ENCODE measurements around the gene PALM3. TPM values are rescaled to one million over a fixed set of nuclear protein-coding genes. Genes with fewer than 3 reads are reported as not detected.
"Not testable (repeated sequence)": the region's sequence is repeated elsewhere in the genome, so short reads cannot be mapped to it uniquely, and the experiment has no call there.

The PALM3 gene
- total RNA-seq, 5 donors from 2014 or later (not counting 1 experiment from before 2014, with no cell fraction given) = 0.16 to 0.39 TPM; not detected in 3

- H3K9me3 Mint-ChIP-seq = no peaks in the 10 kb centered on the region
- H3K27me3 Mint-ChIP-seq = no peaks in the 10 kb centered on the region
- DNase-seq = peak; percentile 28 to 83 (median 69)
- peaks cover 22 to 80% of the 10 kb centered on the region in 2 donors for H3K36me3 ChIP-seq (ENCODE audit: control insufficient read depth in 2 of 2, extremely low read depth in 1 of 2, insufficient read depth in 1 of 2, low read length in 1 of 2)
- H3K27ac Mint-ChIP-seq = peak overlapping the region; percentile 32 to 34
- no peak overlapping the region for H3K4me3 ChIP-seq (ENCODE audit: control insufficient read depth in 1 of 2, extremely low read depth in 1 of 2, low read length in 1 of 2)
- ChIA-PET POLR2A (interaction anchor here (0.6 to 0.9 kb wide), 4 partner anchors 10 to 405 kb away, joined by 3 to 10 read pairs (median 5); no protein-coding TSS in a partner anchor), CTCF (interaction anchor here (0.6 to 1.9 kb wide), 13 partner anchors 11 to 1033 kb away, joined by 3 to 8 read pairs (median 4); partner anchors contain the start of genes DCAF15 (in 1 of the 2) and IL27RA (in 1 of the 2))
- peak; percentile 77 to 85 (median 82) for ATAC-seq (replicated peaks in 1 of 4)
- H3K36me3 Mint-ChIP-seq = peaks cover 35% of the 10 kb centered on the region
- peak overlapping the region; percentile 34 for H3K27ac ChIP-seq (ENCODE audit: low read length)
- peaks cover 0 to 2% of the 10 kb centered on the region in 2 experiments for H3K4me1 ChIP-seq (ENCODE audit: control insufficient read depth in 1 of 2, extremely low read depth in 1 of 2, insufficient read depth in 2 of 2, low read length in 2 of 2)
- no peaks in the 10 kb centered on the region for H3K4me1 Mint-ChIP-seq
- 83% methylated on average over 3 of the region's 8 CpGs for whole genome bisulfite sequencing (ENCODE audit: insufficient coverage)
- no peaks in the 10 kb centered on the region for H3K27me3 ChIP-seq (replicated peaks in 1 of 2; ENCODE audit: control insufficient read depth in 2 of 2, extremely low read depth in 1 of 2, insufficient read depth in 2 of 2, low read length in 1 of 2)
- H3K9me3 ChIP-seq = no peaks in the 10 kb centered on the region
- H3K4me3 Mint-ChIP-seq = no peak overlapping the region
These were observed 13.3 kb downstream of the PALM3 start for GRCh38 chr19:14048443-14049153.

DNA sequence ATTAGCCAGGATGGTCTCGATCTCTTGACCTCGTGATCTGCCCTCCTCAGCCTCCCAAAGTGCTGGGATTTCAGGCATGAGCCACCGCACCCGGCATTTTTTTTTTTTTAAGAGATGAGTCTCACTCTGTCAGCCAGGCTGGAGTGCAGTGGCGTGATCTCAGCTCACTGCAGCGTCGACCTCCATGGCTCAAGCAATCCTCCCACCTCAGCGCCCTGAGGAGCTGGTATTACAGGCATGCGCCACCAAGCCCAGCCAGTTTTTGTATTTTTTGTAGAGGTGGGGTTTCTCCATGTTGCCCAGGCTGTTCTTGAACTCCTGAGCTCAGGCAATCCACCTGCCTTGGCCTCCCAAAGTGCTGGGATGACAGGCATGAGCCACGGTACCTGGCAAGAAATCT is 14.0 kb downstream of the PALM3 start:
- H3K4me3 Mint-ChIP-seq; H3K4me1 ChIP-seq (ENCODE audit: control insufficient read depth in 1 of 2, extremely low read depth in 1 of 2, insufficient read depth in 2 of 2, low read length in 2 of 2); H3K4me3 ChIP-seq (ENCODE audit: control insufficient read depth in 1 of 2, extremely low read depth in 1 of 2, low read length in 1 of 2); H3K4me1 Mint-ChIP-seq; ATAC-seq (replicated peaks in 1 of 4); H3K9me3 ChIP-seq; H3K27me3 Mint-ChIP-seq; H3K27ac Mint-ChIP-seq; DNase-seq; H3K27ac ChIP-seq (ENCODE audit: low read length); H3K9me3 Mint-ChIP-seq; H3K27me3 ChIP-seq (replicated peaks in 1 of 2; ENCODE audit: control insufficient read depth in 2 of 2, extremely low read depth in 1 of 2, insufficient read depth in 2 of 2, low read length in 1 of 2): not testable (repeated sequence)
- ChIA-PET CTCF (interaction anchor here (0.6 to 1.9 kb wide), 9 partner anchors 11 to 1034 kb away, joined by 3 to 8 read pairs (median 4); partner anchors contain the start of genes DCAF15 (in 1 of the 2) and IL27RA (in 1 of the 2)), POLR2A (interaction anchor here in 1 of 2 donors (0.6 to 0.9 kb wide), 2 partner anchors 162 to 406 kb away, joined by 3 to 5 read pairs; no protein-coding TSS in a partner anchor)
- peaks cover 36% of the 10 kb centered on the region for H3K36me3 Mint-ChIP-seq
- H3K36me3 ChIP-seq (ENCODE audit: control insufficient read depth in 2 of 2, extremely low read depth in 1 of 2, insufficient read depth in 1 of 2, low read length in 1 of 2) = peaks cover 17 to 81% of the 10 kb centered on the region in 2 donors
- WGBS (ENCODE audit: insufficient coverage) = 90% methylated on average over 2 of the region's 10 CpGs

GRCh38 chr19:14042659-14043608 is 18.9 kb downstream of the PALM3 start:
- not testable (repeated sequence) for H3K27me3 ChIP-seq (replicated peaks in 1 of 2; ENCODE audit: control insufficient read depth in 2 of 2, extremely low read depth in 1 of 2, insufficient read depth in 2 of 2, low read length in 1 of 2); H3K27me3 Mint-ChIP-seq; H3K9me3 ChIP-seq; H3K4me3 ChIP-seq (ENCODE audit: control insufficient read depth in 1 of 2, extremely low read depth in 1 of 2, low read length in 1 of 2); H3K4me3 Mint-ChIP-seq; H3K9me3 Mint-ChIP-seq
- H3K27ac Mint-ChIP-seq = peak overlapping the region; percentile 84 to 89
- Histone ChIP-seq H3K4me1 (ENCODE audit: control insufficient read depth in 1 of 2, extremely low read depth in 1 of 2, insufficient read depth in 2 of 2, low read length in 2 of 2) (peaks cover 2 to 25% of the 10 kb centered on the region in 2 experiments), H3K27ac (ENCODE audit: low read length) (peak overlapping the region; percentile 74), H3K36me3 (ENCODE audit: control insufficient read depth in 2 of 2, extremely low read depth in 1 of 2, insufficient read depth in 1 of 2, low read length in 1 of 2) (peaks cover 12 to 78% of the 10 kb centered on the region in 2 donors)
- CTCF ChIA-PET = interaction anchor here (0.6 to 1.3 kb wide), 6 partner anchors 11 to 362 kb away, joined by 3 to 9 read pairs (median 3); partner anchors contain the start of gene IL27RA (in 1 of the 2)
- POLR2A ChIA-PET = interaction anchor here in 1 of 2 donors (0.6 to 0.7 kb wide), 3 partner anchors 58 to 900 kb away, joined by 3 to 12 read pairs (median 8); no protein-coding TSS in a partner anchor
- peaks cover 22% of the 10 kb centered on the region for H3K36me3 Mint-ChIP-seq
- DNase-seq (peak in 28 of 35 experiments; percentile 10 to 80 (median 36)), ATAC-seq (replicated peaks in 1 of 4) (peak; percentile 45 to 68 (median 56))
- H3K4me1 Mint-ChIP-seq = peaks cover 10 to 23% (median 12%) of the 10 kb centered on the region in 3 donors
- 20% methylated on average over 1 of the region's 19 CpGs for WGBS (ENCODE audit: insufficient coverage)

- no peaks in the 10 kb centered on the region for H3K9me3 Mint-ChIP-seq
- peaks cover 2 to 48% of the 10 kb centered on the region in 2 experiments for H3K4me1 ChIP-seq (ENCODE audit: control insufficient read depth in 1 of 2, extremely low read depth in 1 of 2, insufficient read depth in 2 of 2, low read length in 2 of 2)
- H3K27me3 Mint-ChIP-seq = no peaks in the 10 kb centered on the region
- no peak overlapping the region for H3K4me3 Mint-ChIP-seq
- DNase-seq (no peak), ATAC-seq (replicated peaks in 1 of 4) (no peak)
- peaks cover 29% of the 10 kb centered on the region for H3K36me3 Mint-ChIP-seq
- POLR2A ChIA-PET = interaction anchor here (0.6 kb wide), 2 partner anchors 11 to 331 kb away, joined by 3 to 6 read pairs; partner anchors contain the start of gene RLN3 (in 1 of the 2)
- CTCF ChIA-PET = interaction anchor here in 1 of 2 donors (0.6 kb wide), 2 partner anchors 17 to 161 kb away, joined by 3 read pairs; no protein-coding TSS in a partner anchor
- no peak overlapping the region for H3K27ac ChIP-seq (ENCODE audit: low read length)
- WGBS (ENCODE audit: insufficient coverage) = 100% methylated on average over 4 of the region's 7 CpGs
- H3K27ac Mint-ChIP-seq = peak overlapping the region in 1 of 2 donors; percentile 16
- H3K9me3 ChIP-seq = no peaks in the 10 kb centered on the region
- no peak overlapping the region for H3K4me3 ChIP-seq (ENCODE audit: control insufficient read depth in 1 of 2, extremely low read depth in 1 of 2, low read length in 1 of 2)
- peaks cover 5 to 79% of the 10 kb centered on the region in 2 donors for H3K36me3 ChIP-seq (ENCODE audit: control insufficient read depth in 2 of 2, extremely low read depth in 1 of 2, insufficient read depth in 1 of 2, low read length in 1 of 2)
- no peaks in the 10 kb centered on the region for H3K27me3 ChIP-seq (replicated peaks in 1 of 2; ENCODE audit: control insufficient read depth in 2 of 2, extremely low read depth in 1 of 2, insufficient read depth in 2 of 2, low read length in 1 of 2)
- H3K4me1 Mint-ChIP-seq = peaks cover 19 to 40% (median 20%) of the 10 kb centered on the region in 3 donors
These were observed 22.7 kb downstream of the PALM3 start for GRCh38 chr19:14039181-14039580.

DNA sequence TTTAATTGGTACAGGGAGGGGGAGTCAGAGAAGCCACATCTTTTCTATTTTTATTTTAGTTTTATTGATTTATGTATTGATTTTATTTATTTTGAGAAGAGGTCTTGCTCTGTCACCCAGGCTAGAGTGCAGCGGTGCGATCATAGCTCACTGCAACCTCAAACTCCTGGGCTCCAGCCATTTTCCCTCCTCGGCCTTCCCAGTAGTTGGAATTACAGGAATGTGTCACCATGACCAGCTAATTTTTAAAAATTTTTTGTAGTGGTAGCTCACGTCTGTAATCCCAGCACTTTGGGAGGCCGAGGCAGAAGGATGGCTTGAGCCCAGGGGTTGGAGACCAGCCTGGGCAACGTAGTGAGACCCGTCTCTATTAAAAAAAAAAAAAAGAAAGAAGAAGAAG is 26.2 kb downstream of the PALM3 start:
- H3K9me3 Mint-ChIP-seq = no peaks in the 10 kb centered on the region
- Histone ChIP-seq H3K27me3 (replicated peaks in 1 of 2; ENCODE audit: control insufficient read depth in 2 of 2, extremely low read depth in 1 of 2, insufficient read depth in 2 of 2, low read length in 1 of 2) (no peaks in the 10 kb centered on the region), H3K4me3 (ENCODE audit: control insufficient read depth in 1 of 2, extremely low read depth in 1 of 2, low read length in 1 of 2) (no peak overlapping the region), H3K27ac (ENCODE audit: low read length) (no peak overlapping the region), H3K9me3 (no peaks in the 10 kb centered on the region), H3K4me1 (ENCODE audit: control insufficient read depth in 1 of 2, extremely low read depth in 1 of 2, insufficient read depth in 2 of 2, low read length in 2 of 2) (peaks cover 8 to 56% of the 10 kb centered on the region in 2 experiments), H3K36me3 (ENCODE audit: control insufficient read depth in 2 of 2, extremely low read depth in 1 of 2, insufficient read depth in 1 of 2, low read length in 1 of 2) (peaks cover 0 to 55% of the 10 kb centered on the region in 2 donors)
- ATAC-seq (replicated peaks in 1 of 4) (no peak), DNase-seq (no peak)
- CTCF ChIA-PET = interaction anchor here (0.7 to 0.9 kb wide), 3 partner anchors 13 to 1017 kb away, joined by 3 to 4 read pairs (median 4); no protein-coding TSS in a partner anchor
- H3K36me3 Mint-ChIP-seq = peaks cover 20% of the 10 kb centered on the region
- POLR2A ChIA-PET = interaction anchor here (0.6 to 0.7 kb wide), 3 partner anchors 9 to 148 kb away, joined by 4 to 11 read pairs (median 7); no protein-coding TSS in a partner anchor
- WGBS (ENCODE audit: insufficient coverage) = 83% methylated on average over 1 of the region's 7 CpGs
- peaks cover 28 to 46% (median 33%) of the 10 kb centered on the region in 3 donors for H3K4me1 Mint-ChIP-seq
- no peaks in the 10 kb centered on the region for H3K27me3 Mint-ChIP-seq
- H3K4me3 Mint-ChIP-seq = peak overlapping the region in 1 of 3 donors; percentile 7
- no peak overlapping the region for H3K27ac Mint-ChIP-seq
